GM18873 (cell line): ENCODE data around the gene AKAP7.

Experiments used
- ATAC-seq: cut with Tn5 transposase; IDR thresholded peaks from one replicate; pipeline ENCODE4 v1.9.1; 2021; ENCODE audit warnings: mild to moderate bottlenecking, moderate library complexity, moderate number of reproducible peaks; ENCODE audit not compliant: unreplicated experiment, low FRiP score

The AKAP7 gene

GRCh38 chr6:131132360-131132759, 2.9 kb upstream of the AKAP7 start:
- ATAC-seq = no peak

DNA sequence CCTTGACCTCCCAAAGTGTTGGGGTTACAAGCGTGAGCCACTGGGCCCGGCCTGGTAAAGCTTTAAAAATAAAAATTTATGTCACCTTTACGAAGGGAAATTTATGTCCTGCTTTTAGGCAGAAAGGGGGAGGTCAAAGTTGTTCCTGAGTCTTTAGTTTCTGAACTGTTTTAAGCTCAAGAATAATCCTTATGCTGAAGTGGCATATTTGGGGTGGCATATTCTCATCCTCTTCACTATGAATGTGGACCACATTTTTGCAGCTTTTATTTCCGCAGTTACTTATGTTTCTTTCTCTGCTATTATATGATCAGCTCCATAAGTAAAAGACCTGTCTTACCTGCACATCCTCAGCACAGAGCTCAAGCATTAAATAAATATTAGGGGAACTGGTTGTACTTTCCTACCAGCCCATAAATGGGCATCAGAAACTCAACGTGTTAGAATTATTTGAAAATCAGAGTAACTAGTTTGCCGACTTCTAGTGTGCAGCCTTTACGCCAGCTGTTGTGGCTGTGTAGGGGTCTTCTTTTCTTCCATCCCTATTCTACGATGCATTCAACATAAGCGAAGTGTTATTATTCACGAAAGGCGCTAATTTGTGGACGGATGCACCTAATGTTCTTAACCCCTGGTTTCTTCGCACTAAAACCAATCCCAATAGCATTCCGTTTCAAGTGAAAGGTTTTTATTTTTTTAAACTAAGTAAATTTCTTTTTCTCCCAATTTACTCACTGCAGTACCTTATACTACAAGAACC, 867 bp upstream of the AKAP7 start:
- no peak for ATAC-seq

GRCh38 chr6:131134980-131135243, 355 bp upstream of the AKAP7 start:
- no peak for ATAC-seq

- no peak for ATAC-seq
Measured at GRCh38 chr6:131136021-131136786, 937 bp downstream of the AKAP7 start.

GRCh38 chr6:131139599-131139998, 4.3 kb downstream of the AKAP7 start:
- no peak for ATAC-seq

- ATAC-seq = no peak
Measured at GRCh38 chr6:131143319-131143718, 8.1 kb downstream of the AKAP7 start.

DNA sequence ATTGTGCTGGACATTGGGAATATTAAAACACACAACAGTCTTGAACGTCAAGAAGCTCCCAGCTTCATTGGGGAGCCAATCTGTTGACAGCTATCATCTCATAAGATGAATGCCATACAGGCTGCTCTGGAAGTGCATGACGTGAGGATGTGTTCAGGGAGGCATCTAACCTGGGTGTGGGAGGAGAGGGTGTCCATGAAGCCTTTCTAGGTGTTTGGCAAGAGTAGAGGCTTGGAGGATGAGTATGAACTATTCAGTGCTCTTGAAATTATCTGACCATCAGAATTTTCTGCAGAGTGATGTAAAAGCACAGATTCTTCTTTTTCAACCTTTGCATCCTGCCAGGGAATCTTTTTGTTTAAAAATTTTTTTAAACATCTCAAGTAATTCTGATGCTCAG, 11.6 kb downstream of the AKAP7 start:
- ATAC-seq = no peak

DNA sequence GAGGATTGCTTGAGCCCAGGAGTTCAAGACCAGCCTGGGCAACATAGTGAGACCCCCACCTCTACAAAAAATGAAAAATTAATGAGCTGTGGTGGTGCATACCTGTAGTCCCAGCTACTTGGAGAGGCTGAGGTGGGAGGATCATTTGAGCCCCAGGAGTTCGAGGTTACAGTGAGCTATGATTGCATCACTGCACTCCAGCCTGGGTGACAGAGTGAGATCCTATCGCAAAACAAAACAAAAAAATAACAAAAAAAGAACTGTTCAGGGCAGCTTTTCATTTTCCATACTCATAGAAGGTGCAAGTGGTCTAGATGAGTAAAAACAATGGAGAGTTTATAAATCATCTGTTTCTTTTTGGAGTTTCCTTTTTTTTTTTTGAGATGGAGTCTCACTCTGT, 21.1 kb downstream of the AKAP7 start:
- no peak for ATAC-seq

DNA sequence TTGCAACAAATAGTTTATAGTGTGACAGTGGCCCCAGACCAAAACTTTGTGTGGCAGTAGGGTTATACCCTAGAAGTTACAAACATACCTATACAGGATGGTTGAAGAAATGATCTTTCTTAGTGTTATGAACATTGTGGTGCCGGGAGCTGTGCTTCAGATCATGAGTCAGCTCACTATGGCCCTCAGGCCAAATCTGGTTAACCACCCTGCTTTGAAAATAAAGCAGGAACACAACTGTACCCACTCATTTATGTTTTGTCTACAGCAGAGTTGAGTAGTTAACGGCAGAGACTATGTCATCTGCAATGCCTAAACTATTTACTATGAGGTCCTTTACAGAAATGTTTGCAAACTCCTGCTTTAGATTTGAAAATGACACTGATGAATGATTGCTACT, 24.3 kb downstream of the AKAP7 start:
- no peak for ATAC-seq

DNA sequence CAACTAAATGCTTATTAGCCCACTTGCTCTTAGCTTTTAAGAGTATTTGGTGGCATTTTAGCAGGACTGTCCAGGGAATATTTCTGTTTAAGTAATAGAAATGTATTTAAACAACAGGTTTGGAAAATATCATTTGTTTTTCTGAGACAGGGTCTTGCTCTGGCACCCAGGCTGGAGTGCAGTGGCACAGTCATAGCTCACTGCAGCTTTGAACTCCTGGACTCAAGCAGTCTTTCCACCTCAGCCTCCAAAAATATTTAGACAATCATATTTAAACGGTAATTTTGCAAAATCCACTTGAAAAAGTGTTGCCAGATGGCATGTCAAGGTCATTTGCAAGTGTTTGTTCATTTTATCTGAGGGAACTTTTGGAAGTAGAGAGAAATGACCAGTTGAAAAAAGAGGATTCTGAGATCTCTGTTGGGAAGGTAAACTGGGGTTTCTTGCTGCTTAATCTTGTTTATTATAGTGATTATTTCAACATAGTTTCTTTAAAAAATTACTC, 25.0 kb downstream of the AKAP7 start:
- no peak for ATAC-seq

DNA sequence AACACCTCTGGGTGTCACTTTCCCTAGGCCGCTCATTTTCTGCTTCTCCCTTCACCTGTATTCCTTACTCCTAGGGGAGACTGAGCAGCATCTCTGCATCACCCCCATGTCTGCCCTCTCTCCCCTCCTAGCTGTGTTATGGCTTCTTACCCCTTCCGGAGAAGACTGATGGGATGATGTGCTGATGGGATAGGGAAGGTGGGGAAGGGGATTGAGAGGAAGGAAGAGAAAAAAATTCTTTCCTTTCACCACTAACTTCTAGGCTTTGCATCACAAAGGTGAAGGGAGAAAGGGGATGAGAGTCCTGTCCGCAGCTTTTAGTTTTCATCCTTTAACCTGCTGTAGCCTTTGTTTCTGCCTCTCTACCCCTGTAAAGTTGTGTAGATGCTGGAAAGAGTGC, 26.7 kb downstream of the AKAP7 start:
- no peak for ATAC-seq

DNA sequence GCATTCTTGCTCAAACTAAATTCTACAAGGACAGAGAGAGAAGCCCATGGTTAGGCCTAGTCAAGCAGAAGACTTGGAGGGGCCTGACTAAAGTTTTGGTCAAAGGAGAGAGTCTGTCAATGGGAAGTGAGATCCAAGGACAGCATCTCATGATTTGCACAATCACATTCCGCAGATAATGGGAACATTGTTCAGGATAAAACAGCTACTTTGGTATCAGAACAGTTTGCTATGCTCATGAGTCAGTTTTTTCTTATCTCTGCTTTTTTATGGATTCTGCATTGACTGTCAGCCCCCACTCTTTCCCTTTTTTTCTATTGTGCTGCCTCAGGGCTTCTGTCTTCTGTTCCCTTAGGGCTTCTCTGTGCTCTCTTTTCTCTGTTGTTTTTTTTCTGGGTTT, 28.6 kb downstream of the AKAP7 start:
- ATAC-seq = no peak

DNA sequence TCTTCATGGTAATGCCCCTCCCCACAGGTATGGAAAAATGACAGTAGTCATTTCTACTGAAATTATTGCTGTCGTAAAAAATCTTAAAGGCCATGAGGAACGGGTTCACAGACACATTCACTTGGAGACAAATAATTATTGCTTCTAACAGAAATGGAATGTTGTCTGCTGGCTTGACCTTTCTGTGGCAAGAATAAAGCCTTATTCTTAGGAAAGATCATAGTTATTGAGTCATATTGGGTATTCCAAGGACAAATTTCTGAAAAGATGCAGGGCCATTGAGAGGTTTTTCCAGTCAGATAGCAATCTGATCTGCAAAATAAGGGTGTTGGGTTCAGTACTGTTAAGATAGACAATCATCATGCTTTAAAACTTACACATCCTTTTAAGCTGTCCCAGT, 29.2 kb downstream of the AKAP7 start:
- no peak for ATAC-seq

DNA sequence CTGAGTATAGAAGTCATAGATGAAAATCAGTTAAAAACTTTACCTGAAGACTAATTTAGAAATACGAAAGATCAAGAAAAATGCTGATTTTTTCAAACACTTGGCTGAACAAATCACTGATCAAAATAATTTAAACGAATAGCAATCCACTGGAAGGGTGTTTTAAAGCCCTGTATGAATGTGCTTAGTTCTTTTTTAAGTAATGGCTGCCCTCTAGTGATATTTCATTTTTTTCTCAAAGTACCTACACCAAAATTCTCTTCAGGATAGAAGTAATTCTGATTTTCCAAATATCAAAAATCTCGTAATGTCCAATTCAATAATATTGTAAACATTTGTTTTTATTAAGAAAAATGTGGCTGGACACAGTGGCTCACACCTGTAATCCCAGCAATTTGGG, 32.5 kb downstream of the AKAP7 start:
- no peak for ATAC-seq

DNA sequence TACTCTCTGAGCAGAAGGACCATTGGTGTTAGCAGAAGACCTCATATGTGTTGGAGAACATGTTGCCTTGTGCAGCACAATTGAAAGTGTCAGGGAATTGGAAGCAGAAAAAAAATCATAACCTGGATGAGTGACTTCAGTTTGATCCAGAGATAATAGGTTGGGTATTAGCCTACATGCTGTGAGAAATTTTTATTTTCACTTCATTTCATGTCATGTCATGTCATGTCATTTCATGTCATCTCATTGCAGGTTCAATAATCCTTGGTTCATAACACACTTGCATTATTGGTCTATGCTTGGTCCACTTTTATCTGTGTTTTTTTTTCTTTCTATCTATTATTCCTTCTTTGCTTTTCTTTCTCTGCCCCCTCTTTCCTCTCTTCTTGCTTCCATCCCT, 34.3 kb downstream of the AKAP7 start:
- no peak for ATAC-seq

- no peak for ATAC-seq
Measured at GRCh38 chr6:131172222-131172621, 37.0 kb downstream of the AKAP7 start.

- ATAC-seq = no peak
Measured at GRCh38 chr6:131173680-131174079, 38.4 kb downstream of the AKAP7 start.

DNA sequence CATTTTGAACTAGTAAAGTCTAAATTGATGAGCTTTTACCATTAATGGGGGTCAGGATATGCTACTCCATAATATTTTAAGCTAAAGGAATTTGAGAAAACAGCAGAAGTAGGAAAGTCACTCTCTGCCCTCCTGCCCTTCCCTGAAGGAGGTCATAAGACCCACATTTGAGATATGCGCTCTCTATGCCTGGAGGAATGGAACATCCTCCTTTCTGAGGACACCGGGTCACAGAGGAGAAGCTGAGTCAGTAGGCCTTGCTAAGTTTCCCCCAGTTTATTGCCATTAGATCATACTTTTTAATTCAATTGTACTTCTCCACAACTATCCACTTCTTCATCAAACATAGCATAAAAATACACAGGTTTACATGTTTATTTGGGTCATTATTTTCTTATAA, 40.3 kb downstream of the AKAP7 start:
- no peak for ATAC-seq

GRCh38 chr6:131177996-131178395, 42.7 kb downstream of the AKAP7 start:
- no peak for ATAC-seq

GRCh38 chr6:131182991-131183425, 47.7 kb downstream of the AKAP7 start:
- no peak for ATAC-seq

DNA sequence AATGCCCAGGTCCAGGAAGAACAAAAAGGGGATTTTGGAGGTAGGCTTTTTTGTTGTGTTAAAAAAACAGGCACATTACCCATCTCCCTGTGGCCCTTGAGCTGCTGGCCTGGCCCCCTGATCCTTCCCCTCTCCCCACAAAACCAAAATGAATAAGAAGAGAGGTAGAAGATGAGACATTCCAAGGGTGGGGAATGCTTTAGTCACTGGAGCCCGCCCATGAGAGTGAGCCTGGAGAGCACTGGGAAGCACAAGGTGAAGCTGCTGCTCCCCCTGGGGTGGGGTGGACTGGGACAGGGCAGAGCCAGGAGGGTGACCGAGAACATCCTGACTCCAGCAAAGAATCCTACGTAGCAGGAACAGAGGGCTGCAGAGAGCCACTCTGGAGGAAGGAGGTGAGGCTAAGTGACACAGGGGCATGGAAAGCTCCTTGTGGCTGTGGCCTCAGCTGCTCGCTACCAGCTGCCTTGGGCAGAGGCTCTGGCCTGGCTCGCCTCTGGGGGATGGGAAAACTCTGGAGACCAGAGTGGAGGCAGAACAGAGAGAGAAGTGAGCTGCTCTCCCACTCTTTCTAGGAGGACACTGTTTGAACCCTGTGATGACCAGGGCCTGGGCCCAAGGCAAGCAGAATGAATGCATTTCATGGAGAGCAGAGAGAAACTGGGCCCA, 48.3 kb downstream of the AKAP7 start:
- ATAC-seq = no peak

DNA sequence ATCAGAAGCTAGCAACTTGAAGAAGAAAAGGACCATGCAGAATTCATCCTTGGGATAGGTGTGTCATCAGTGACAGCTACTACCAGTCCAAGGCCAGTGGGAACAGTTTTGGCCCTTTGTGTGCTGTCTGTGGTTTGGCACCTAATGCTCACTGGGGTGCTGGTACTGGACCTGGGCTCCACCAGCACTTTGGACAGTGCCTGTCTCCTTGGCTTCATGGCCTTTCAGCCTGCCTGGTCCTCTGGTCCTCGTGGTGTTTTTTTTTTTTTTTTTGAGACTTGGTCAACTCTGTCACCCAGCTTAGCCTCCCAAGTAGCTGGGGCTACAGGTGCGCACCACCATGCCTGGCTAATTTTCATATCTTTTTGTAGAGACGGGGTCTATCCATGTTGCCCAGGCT, 56.3 kb downstream of the AKAP7 start:
- no peak for ATAC-seq
